Tibial artery (tissue), 4 donors: ENCODE data around the gene TMEM18.

Source experiments
- DNase-seq, 2 donors: peaks; one replicate each; pipeline ENCODE4 v3.0.0-alpha.2; 2019
- H3K27ac ChIP-seq, 2 donors: fragments of 200-600 bp; sonication (generic) in 1 of 2; 1 replicate in 1 of 2; 2 replicates in 1 of 2; pipeline ENCODE4 v1.5.1; 2018 to 2019; ENCODE audit warnings: mild to moderate bottlenecking in 1 of 2
- H3K27me3 ChIP-seq, 2 donors: fragments of 200-600 bp; sonication (generic) in 1 of 2; one replicate each; pipeline versions ENCODE4 v1.5.1 to v1.6.0; 2016 to 2019
- H3K36me3 ChIP-seq, 3 donors: fragments of 200-600 bp; sonication (generic) in 2 of 3; one replicate each; pipeline ENCODE4 v1.5.1; 2016 to 2019; ENCODE audit warnings: mild to moderate bottlenecking in 2 of 3
- H3K4me1 ChIP-seq, 4 donors: fragments of 200-600 bp; sonication (generic) in 2 of 4; 1 replicate in 3 of 4; 2 replicates in 1 of 4; pipeline ENCODE4 v1.5.1; 2016 to 2019
- H3K4me3 ChIP-seq, 2 donors: fragments of 200-600 bp; sonication (generic) in 1 of 2; 1 replicate in 1 of 2; 2 replicates in 1 of 2; pipeline ENCODE4 v1.5.1; 2018 to 2019; ENCODE audit warnings: mild to moderate bottlenecking in 2 of 2
- H3K9me3 ChIP-seq, 3 donors: fragments of 200-600 bp; sonication (generic) in 1 of 3; one replicate each; pipeline ENCODE4 v1.5.1; 2016 to 2019
- intact Hi-C: fragments of 100-400 bp; cut with DNase I; formaldehyde crosslinking; loops from one replicate; pipeline ENCODE4 v1.15.0; 2023; ENCODE audit warnings: low total_unique reads
- TF ChIP-seq, protein P1 (sequence below), 2 experiments: fragments of 200-600 bp in 1 of 2; fragments of 450-650 bp in 1 of 2; IDR thresholded peaks; one replicate each; pipeline ENCODE4 v1.5.1; 2017 to 2019; ENCODE audit warnings: antibody characterized with exemption in 2 of 2, mild to moderate bottlenecking in 1 of 2, moderate library complexity in 1 of 2

Gene TMEM18

DNA sequence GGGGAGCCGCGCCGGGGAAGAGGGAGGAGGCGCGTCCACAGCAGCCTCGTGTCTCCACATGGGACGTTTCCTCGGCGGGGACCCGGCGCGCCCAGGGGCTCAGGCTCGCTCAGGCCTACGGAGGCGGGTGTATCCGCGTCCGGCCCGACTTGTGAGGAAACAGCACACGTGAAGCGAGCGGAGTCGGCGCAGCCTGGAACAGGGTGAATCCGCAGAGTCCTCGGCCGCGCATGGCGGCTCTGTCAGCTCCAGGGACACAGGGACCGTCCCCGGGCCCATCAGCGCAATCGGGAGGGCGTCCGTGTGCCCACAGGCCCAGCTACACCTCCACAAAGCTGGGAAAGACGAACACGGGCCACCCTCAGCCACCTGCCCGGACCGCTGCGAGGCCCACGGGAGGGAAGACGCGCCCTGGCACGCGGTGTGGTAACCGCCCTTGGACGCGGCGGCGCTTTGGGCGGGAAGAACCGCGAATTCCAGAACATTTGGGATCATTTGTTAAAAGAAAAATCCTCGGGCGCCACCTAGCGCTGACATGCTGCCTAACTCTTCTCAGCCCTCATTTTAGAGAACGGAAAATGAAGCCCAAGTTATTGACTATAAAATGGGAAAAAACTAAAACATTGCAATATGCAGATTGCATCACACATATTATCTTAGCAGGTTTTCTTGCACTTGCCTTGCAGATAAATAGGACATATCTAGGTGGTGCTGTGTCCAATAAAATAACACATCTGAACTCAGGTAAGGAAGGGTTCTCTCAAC is 40.4 kb downstream of the TMEM18 start:
- TF ChIP-seq, protein P1, sequence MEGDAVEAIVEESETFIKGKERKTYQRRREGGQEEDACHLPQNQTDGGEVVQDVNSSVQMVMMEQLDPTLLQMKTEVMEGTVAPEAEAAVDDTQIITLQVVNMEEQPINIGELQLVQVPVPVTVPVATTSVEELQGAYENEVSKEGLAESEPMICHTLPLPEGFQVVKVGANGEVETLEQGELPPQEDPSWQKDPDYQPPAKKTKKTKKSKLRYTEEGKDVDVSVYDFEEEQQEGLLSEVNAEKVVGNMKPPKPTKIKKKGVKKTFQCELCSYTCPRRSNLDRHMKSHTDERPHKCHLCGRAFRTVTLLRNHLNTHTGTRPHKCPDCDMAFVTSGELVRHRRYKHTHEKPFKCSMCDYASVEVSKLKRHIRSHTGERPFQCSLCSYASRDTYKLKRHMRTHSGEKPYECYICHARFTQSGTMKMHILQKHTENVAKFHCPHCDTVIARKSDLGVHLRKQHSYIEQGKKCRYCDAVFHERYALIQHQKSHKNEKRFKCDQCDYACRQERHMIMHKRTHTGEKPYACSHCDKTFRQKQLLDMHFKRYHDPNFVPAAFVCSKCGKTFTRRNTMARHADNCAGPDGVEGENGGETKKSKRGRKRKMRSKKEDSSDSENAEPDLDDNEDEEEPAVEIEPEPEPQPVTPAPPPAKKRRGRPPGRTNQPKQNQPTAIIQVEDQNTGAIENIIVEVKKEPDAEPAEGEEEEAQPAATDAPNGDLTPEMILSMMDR (IDR thresholded peaks at IDR 0.05), result peak; percentile 75 to 84
- peaks cover 0 to 8% (median 6%) of the 10 kb centered on the region in 4 donors for H3K4me1 ChIP-seq
- H3K4me3 ChIP-seq, result peak overlapping the region; percentile 27 to 45
- peaks cover 0 to 1% of the 10 kb centered on the region in 2 donors for H3K27me3 ChIP-seq
- peak; percentile 67 to 82 for DNase-seq
- H3K9me3 ChIP-seq, result no peaks in the 10 kb centered on the region
- no peak overlapping the region for H3K27ac ChIP-seq
- H3K36me3 ChIP-seq, result no peaks in the 10 kb centered on the region
- intact Hi-C loops, result loop anchor here (10.0 kb wide), 1 partner anchor 342 kb away; no protein-coding TSS in a partner anchor

DNA sequence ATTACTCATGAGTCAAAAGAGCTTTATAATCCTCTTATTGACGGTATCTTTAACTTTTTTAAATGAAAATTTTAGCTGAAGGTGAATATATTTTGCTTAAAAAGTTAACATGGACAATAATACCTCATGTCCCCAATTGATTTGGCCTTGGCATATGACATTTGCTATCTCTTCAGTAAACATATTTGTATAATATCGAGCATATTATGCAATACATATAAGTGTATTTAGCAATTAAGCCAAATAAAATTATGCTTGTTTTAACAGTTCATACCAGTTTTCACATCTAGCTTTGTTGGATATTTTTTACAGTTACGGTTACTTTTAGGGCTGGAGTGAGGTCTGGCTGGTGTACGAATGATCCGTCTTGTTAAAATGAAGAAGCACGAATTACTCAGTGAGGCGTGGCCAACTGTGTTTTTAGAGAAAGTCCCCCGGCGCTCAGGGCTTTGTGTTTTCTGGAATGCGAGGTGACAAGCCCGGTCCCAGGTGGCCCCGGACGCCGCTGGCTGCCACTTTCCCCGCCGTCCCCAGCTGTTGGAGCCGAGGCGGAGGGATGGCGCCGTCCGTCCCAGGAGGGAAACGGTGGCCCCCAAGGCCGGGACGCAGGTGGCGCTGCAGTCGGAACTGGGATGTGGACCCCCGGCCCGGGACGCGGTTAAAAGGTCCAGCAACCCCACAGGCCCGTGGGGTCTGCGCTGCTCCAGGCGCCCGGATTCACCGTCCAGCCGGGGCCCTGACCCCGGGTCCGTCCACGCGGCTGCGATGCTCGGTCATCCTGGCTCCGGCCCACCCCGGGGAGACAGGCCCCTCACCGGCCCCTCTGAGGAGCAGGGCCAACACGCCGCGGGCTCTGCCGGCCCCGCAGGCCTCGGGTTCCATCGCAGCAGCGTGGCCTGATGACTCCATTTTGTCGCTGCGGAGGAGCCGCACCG is 41.3 kb downstream of the TMEM18 start:
- Histone ChIP-seq H3K4me1 (peaks cover 0 to 8% (median 6%) of the 10 kb centered on the region in 4 donors), H3K9me3 (no peaks in the 10 kb centered on the region), H3K36me3 (no peaks in the 10 kb centered on the region), H3K4me3 (peak overlapping the region; percentile 27 to 45), H3K27ac (no peak overlapping the region), H3K27me3 (no peaks in the 10 kb centered on the region)
- DNase-seq, result no peak
- intact Hi-C loops, result loop anchor here (10.0 kb wide), 1 partner anchor 341 kb away; no protein-coding TSS in a partner anchor
- TF ChIP-seq, protein P1 (IDR thresholded peaks at IDR 0.05), result no peak

DNA sequence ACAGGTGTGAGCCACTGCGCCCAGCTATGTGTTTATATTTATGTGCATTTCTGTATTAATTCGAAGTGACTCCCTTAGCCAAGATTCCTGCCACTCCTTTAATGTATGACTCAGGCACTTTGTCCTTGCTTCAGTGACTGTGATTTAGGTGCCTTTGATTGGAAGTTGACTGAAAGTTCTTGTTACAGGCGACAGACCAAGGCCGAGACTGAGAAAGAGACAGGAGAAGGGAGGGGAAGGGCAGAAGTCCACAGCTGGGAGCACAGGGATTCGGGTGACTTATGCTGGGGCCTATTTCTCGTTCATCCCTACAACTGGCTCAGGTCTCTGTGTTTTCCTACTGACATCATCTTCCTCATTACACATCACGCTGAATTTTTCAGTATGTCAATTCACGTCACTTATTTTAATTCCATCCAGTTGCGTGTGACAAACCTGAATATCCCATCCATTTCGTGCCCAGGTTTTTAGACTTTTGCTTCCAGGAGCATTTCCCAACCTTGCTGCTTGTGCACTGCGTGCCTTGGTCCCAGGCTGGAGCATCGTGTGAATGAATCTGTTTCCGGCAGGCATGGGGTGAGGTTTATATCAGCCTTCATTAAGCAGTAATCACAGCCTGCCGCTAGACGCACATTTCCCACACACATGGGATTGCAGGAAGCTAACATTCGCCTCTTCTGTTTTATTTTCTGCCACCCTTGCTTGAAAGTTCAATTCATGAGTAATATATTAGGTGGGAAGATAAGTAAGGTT is 42.4 kb downstream of the TMEM18 start:
- Histone ChIP-seq H3K27me3 (no peaks in the 10 kb centered on the region), H3K9me3 (no peaks in the 10 kb centered on the region), H3K27ac (no peak overlapping the region), H3K4me1 (peaks cover 0 to 8% (median 6%) of the 10 kb centered on the region in 4 donors), H3K36me3 (no peaks in the 10 kb centered on the region), H3K4me3 (no peak overlapping the region)
- DNase-seq, result no peak
- intact Hi-C loops, result loop anchor here (10.0 kb wide), 1 partner anchor 340 kb away; no protein-coding TSS in a partner anchor
- TF ChIP-seq, protein P1 (IDR thresholded peaks at IDR 0.05), result no peak

DNA sequence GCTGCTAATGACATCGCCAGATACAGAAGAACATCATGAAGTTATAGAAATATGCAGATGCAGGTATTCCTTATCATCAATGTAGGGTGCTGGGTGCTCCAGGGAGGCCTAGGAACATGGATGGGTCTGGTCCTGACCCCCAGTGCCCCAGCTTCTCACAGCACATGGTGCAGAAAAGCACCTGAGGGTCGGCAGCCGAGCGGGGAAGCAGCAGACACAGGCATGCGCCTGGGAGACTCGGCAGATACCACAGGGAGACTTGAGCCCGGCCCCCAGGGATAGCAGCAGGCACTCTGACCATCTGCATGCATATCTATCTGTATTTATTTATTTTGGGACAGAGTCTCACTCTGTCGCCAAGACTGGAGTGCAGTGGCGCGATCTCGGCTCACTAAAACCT is 43.2 kb downstream of the TMEM18 start:
- no peak overlapping the region for H3K27ac ChIP-seq

More for the DNA sequence above, 43.2 kb downstream of the TMEM18 start:
- DNase-seq, result no peak
- no peaks in the 10 kb centered on the region for H3K36me3 ChIP-seq
- no peak overlapping the region for H3K4me3 ChIP-seq
- no peaks in the 10 kb centered on the region for H3K9me3 ChIP-seq
- TF ChIP-seq, protein P1 (IDR thresholded peaks at IDR 0.05), result no peak
- H3K4me1 ChIP-seq, result peaks cover 0 to 8% (median 6%) of the 10 kb centered on the region in 4 donors
- intact Hi-C loops, result loop anchor here (10.0 kb wide), 1 partner anchor 339 kb away; no protein-coding TSS in a partner anchor
- no peaks in the 10 kb centered on the region for H3K27me3 ChIP-seq
